Naive thymus-derived CD8-positive, alpha-beta T cell (primary cell): ENCODE data around the gene LONP2. TPM values are rescaled to one million over a fixed set of nuclear protein-coding genes. Genes with fewer than 3 reads are reported as not detected.
A peak's percentile ranks its signal among the peaks of the same experiment; 100 is the strongest.
"Not testable (repeated sequence)": the region's sequence is repeated elsewhere in the genome, so short reads cannot be mapped to it uniquely, and the experiment has no call there.

ENCODE experiments used
- ATAC-seq, 2 donors: fragments of 150-1000 bp; cut with Tn5 transposase in 1 of 2; sonication (Bioruptor Pico), chemical (Tn5 transposase) in 1 of 2; 1 replicate in 1 of 2; 2 replicates in 1 of 2; pipeline ENCODE4 v1.10.0; 2021; ENCODE audit warnings: mild to moderate bottlenecking in 2 of 2, moderate library complexity in 2 of 2
- POLR2A ChIA-PET: fragments of 350-600 bp; sonication (Branson Sonifier 250); formaldehyde crosslinking; loops from one replicate; lab custom pipeline; 2021; ENCODE audit warnings: antibody characterized with exemption; lab: Charles Lee
- DNase-seq, 10 donors: peaks; one replicate each; pipeline versions ENCODE4 v3.0.0 to v3.0.0-alpha.2; 2020 to 2022
- H3K27ac Mint-ChIP-seq, 10 donors: one replicate each; pipeline ENCODE4 v1.8.0; 2020 to 2022; ENCODE audit warnings: mild to moderate bottlenecking in 10 of 10, mixed read lengths in 10 of 10, moderate library complexity in 4 of 10, inconsistent platforms in 1 of 10
- H3K27me3 Mint-ChIP-seq, 5 donors: one replicate each; pipeline ENCODE4 v1.8.0; 2021 to 2022; ENCODE audit warnings: mixed read lengths in 5 of 5
- H3K36me3 Mint-ChIP-seq, 3 donors: one replicate each; pipeline ENCODE4 v1.8.0; 2020 to 2022; ENCODE audit warnings: mixed read lengths in 3 of 3, mild to moderate bottlenecking in 2 of 3, inconsistent platforms in 1 of 3
- H3K4me1 Mint-ChIP-seq, 4 donors: one replicate each; pipeline ENCODE4 v1.8.0; 2021 to 2022; ENCODE audit warnings: mixed read lengths in 4 of 4
- H3K4me3 Mint-ChIP-seq, 10 donors: one replicate each; pipeline ENCODE4 v1.8.0; 2020 to 2022; ENCODE audit warnings: mild to moderate bottlenecking in 10 of 10, mixed read lengths in 10 of 10, moderate library complexity in 6 of 10, inconsistent platforms in 1 of 10
- H3K9me3 Mint-ChIP-seq, 9 donors: one replicate each; pipeline ENCODE4 v1.8.0; 2020 to 2022; ENCODE audit warnings: mixed read lengths in 9 of 9, mild to moderate bottlenecking in 3 of 9, inconsistent platforms in 1 of 9, moderate library complexity in 1 of 9
- polyA plus RNA-seq, 3 donors: library from polyadenylated mRNA; unstranded; fragments of 300-500 nt; fragmentation: Illumina TruSeq; gene quantifications; one replicate each; pipeline ENCODE4 v1.2.3, GENCODE V29; 2021
- total RNA-seq, 8 experiments: library from RNA in 2 of 8; stranded (reverse) in 2 of 8; gene quantifications; one replicate each; pipeline ENCODE4 v1.2.3 and lab custom pipeline; 2021 to 2026

Gene LONP2
- total and polyA plus RNA-seq, 5 experiments from 2014 or later = 37.2 to 114 (median 44.5) TPM

GRCh38 chr16:48353565-48354163 is 109.6 kb downstream of the LONP2 start:
- H3K27me3 Mint-ChIP-seq = no peaks in the 10 kb centered on the region

DNA sequence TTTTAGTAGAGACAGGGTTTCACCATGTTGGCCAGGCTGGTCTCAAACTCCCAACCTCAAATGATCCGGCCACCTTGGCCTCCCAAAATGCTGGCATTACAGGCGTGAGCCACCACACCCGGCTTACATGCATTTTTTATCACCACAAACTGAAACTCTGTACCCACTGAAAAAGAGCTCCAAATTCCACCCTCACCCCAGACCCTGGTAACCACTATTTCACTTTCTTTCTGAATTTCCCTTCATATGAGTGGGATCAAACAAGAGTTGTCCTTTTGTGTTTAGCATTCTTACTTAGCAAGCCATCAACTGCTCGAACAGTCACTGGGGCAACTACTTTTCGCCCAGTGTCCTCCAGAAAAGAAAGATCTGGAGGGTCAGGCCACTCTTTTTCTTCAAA is 110.3 kb downstream of the LONP2 start:
- Mint-ChIP-seq H3K27ac (peak overlapping the region in 2 of 10 donors; percentile 52 to 59), H3K36me3 (peaks cover 0 to 58% (median 6%) of the 10 kb centered on the region in 3 donors), H3K4me1 (peaks cover 6 to 15% (median 9%) of the 10 kb centered on the region in 4 donors)
- H3K4me3 Mint-ChIP-seq, DNase-seq, ATAC-seq, H3K27me3 Mint-ChIP-seq, H3K9me3 Mint-ChIP-seq: not testable (repeated sequence)
- POLR2A ChIA-PET = interaction anchor here (0.6 to 1.9 kb wide), 5 partner anchors 12 to 892 kb away, joined by 3 to 11 read pairs (median 4); no protein-coding TSS in a partner anchor

More at GRCh38 chr16:48353565-48354163, 109.6 kb downstream of the LONP2 start:
- peak; percentile 97 to 98 for ATAC-seq
- Mint-ChIP-seq H3K4me3 (peak overlapping the region in 1 of 10 donors; percentile 20), H3K36me3 (peaks cover 0 to 64% (median 6%) of the 10 kb centered on the region in 3 donors), H3K27ac (peak overlapping the region; percentile 43 to 87 (median 71)), H3K9me3 (no peaks in the 10 kb centered on the region), H3K4me1 (peaks cover 6 to 15% (median 9%) of the 10 kb centered on the region in 4 donors)
- POLR2A ChIA-PET = interaction anchor here (0.6 to 1.9 kb wide), 9 partner anchors 12 to 891 kb away, joined by 3 to 11 read pairs (median 4); no protein-coding TSS in a partner anchor
- DNase-seq = peak; percentile 42 to 85 (median 69)

DNA sequence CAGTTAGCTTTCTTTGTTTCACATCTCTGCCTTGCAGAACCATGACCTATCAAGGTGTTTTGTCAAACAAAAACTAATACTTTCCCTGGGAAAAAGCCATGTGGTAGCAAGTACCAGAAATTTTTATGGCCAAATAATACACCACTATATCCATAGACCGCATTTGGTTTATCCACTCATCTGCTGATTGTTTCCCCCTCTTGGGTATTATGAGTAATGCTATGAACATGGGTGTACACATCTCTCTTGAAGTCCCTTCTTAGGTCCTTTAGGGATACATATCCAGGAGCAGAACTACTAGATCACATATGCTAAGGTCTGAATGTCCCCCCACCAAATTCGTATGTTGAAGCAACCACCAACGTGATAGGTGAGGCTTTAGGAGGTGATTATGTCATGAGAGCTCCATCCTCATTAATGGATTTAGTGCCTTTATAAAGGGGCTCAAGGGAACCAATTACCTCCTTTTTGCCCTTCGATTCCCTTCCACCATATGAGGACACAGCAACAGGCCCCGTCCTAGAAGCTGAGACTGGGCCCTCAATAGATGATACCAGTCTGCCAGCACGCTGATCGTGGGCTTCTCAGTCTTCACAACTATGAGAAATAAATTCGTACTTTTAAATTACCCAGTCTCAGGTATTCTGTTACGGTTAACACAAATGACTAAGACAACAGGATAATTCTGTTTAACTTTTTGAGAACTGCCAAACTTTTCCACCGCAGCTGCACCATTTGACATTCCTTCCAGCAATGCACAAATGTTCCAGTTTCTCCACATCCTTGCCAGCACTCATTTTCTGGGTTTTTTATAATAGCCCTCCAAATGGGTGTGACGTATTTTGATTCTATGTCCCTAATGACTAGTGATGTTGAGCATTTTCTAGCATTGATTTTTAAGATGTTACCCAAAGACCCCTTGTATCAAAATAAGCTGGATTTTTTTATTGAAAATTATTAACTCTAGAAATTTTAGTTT is 111.1 kb downstream of the LONP2 start:
- no peak for ATAC-seq
- H3K9me3 Mint-ChIP-seq = no peaks in the 10 kb centered on the region
- H3K27ac Mint-ChIP-seq = peak overlapping the region in 4 of 10 donors; percentile 2 to 63 (median 46)
- H3K36me3 Mint-ChIP-seq = peaks cover 0 to 52% (median 4%) of the 10 kb centered on the region in 3 donors
- no peak for DNase-seq
- H3K27me3 Mint-ChIP-seq = no peaks in the 10 kb centered on the region
- H3K4me1 Mint-ChIP-seq = peaks cover 6 to 15% (median 9%) of the 10 kb centered on the region in 4 donors
- no peak overlapping the region for H3K4me3 Mint-ChIP-seq
- POLR2A ChIA-PET = interaction anchor here (1.1 to 1.9 kb wide), 8 partner anchors 11 to 275 kb away, joined by 3 to 11 read pairs (median 4); no protein-coding TSS in a partner anchor

- H3K4me3 Mint-ChIP-seq = no peak overlapping the region
- no peak for ATAC-seq
Measured at GRCh38 chr16:48356633-48357376, 112.7 kb downstream of the LONP2 start.

DNA sequence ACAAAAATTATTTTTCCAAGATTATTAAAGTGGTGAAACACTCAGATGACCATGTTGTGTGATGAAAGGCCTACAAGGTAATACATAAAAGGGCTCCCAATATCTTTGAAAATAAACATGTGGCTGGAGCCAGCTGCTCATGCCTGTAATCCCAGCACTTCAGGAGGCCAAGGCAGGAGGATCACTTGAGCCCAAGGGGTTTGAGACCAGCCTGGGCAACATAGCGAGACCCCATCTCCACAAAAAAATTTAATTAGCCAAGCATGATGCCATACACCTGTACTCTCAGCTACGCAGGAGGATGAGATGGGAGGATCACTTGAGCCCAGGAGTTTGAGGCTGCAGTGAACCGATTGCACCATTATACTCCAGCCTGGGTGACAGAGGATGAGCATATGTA is 114.3 kb downstream of the LONP2 start:
- DNase-seq (no peak), ATAC-seq (no peak)
- Mint-ChIP-seq H3K27ac (peak overlapping the region in 4 of 10 donors; percentile 42 to 65 (median 55)), H3K27me3 (no peaks in the 10 kb centered on the region), H3K4me1 (peaks cover 9 to 23% (median 11%) of the 10 kb centered on the region in 4 donors), H3K36me3 (peaks cover 0 to 46% (median 0%) of the 10 kb centered on the region in 3 donors), H3K9me3 (no peaks in the 10 kb centered on the region), H3K4me3 (no peak overlapping the region)
- POLR2A ChIA-PET = no interaction called here

More at GRCh38 chr16:48356633-48357376, 112.7 kb downstream of the LONP2 start:
- Mint-ChIP-seq H3K27ac (peak overlapping the region in 7 of 10 donors; percentile 1 to 61 (median 37)), H3K27me3 (no peaks in the 10 kb centered on the region), H3K36me3 (peaks cover 0 to 44% (median 2%) of the 10 kb centered on the region in 3 donors), H3K9me3 (no peaks in the 10 kb centered on the region), H3K4me1 (peaks cover 6 to 18% (median 10%) of the 10 kb centered on the region in 4 donors)
- no peak for DNase-seq
- POLR2A ChIA-PET = interaction anchor here (1.2 to 1.4 kb wide), 3 partner anchors 9 to 274 kb away, joined by 4 to 7 read pairs (median 4); no protein-coding TSS in a partner anchor

DNA sequence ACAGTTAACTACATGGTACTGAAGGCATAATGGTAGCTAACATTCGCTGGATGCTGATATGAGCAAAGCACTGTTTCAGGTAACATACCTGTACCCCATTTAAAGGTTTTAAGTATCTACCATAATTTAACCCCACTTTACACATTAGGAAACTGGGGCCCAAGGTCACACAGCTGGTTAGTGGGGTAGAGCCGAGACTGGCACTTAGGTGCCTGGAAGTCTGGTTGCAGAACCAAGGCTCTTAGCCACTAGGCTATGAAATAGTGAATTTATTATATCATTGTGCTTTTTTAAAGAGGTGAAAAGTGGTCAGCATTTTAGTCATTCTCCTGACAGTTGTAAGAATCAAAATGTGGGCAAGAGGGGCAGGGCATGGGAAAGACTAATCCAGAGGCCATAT is 115.9 kb downstream of the LONP2 start:
- POLR2A ChIA-PET = interaction anchor here (0.7 kb wide), 1 partner anchor 71 kb away, joined by 3 read pairs; no protein-coding TSS in a partner anchor
- no peak for ATAC-seq
- Mint-ChIP-seq H3K9me3 (no peaks in the 10 kb centered on the region), H3K27me3 (no peaks in the 10 kb centered on the region), H3K27ac (peak overlapping the region in 2 of 10 donors; percentile 9 to 32), H3K36me3 (peaks cover 0 to 36% (median 0%) of the 10 kb centered on the region in 3 donors), H3K4me1 (peaks cover 7 to 20% (median 11%) of the 10 kb centered on the region in 4 donors), H3K4me3 (no peak overlapping the region)
- no peak for DNase-seq

DNA sequence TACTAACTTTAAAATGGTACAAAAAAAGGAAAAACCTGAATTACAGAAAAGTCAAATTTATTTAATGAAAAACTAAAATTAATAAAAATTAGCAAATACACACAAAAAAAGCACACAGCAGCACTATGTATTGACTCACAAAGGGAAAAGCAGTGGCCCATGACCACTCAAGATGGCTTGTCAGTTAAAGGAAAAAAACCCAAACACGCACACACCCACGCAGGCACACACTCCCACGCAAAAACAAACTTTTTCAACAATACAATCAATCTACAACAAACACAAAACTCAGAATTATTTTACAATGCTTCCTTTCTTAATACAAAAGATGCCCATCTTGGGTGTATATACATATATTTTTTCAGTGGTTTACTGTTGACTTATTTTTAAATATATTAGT is 116.9 kb downstream of the LONP2 start:
- H3K4me3 Mint-ChIP-seq = no peak overlapping the region
- DNase-seq (no peak), ATAC-seq (no peak)
- H3K36me3 Mint-ChIP-seq = peaks cover 0 to 32% (median 0%) of the 10 kb centered on the region in 3 donors
- no peaks in the 10 kb centered on the region for H3K27me3 Mint-ChIP-seq
- POLR2A ChIA-PET = interaction anchor here (0.6 to 0.8 kb wide), 2 partner anchors 48 to 171 kb away, joined by 4 to 5 read pairs; no protein-coding TSS in a partner anchor
- peaks cover 9 to 27% (median 19%) of the 10 kb centered on the region in 4 donors for H3K4me1 Mint-ChIP-seq
- peak overlapping the region in 1 of 10 donors; percentile 29 for H3K27ac Mint-ChIP-seq
- H3K9me3 Mint-ChIP-seq = no peaks in the 10 kb centered on the region

DNA sequence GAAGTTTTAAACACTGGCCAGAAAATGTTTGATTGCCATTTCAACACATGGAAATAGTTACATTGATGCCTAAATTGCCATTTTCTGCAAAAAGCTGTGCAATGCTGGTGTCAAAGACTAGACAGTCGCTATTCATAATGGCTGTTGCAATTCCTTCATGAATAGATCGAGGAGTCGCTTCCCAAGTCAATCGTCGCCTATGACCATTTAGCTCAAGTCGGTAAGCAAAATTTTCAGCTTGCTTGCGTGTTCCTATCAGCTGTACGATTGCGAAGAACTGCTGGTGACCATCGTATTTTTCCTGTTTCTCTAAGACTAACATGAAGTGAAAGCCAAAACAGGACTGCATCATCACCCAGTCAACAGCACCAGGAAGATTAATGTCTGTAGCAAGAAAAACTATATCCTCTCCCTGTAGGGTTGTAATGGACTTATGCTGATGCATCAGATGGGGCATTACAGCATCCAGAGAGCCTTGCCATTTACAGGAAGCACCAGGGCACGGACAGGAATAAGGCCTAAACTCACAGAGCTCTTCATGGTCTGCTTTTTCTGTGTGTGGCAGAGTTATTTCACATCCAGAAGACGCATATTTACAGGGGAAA is 117.5 kb downstream of the LONP2 start:
- POLR2A ChIA-PET = no interaction called here
- Mint-ChIP-seq H3K27ac (no peak overlapping the region), H3K9me3 (no peaks in the 10 kb centered on the region), H3K36me3 (peaks cover 0 to 32% (median 0%) of the 10 kb centered on the region in 3 donors), H3K4me1 (peaks cover 13 to 33% (median 25%) of the 10 kb centered on the region in 4 donors), H3K27me3 (no peaks in the 10 kb centered on the region), H3K4me3 (no peak overlapping the region)
- DNase-seq = no peak
- ATAC-seq = no peak

- peak overlapping the region; percentile 16 to 97 (median 82) for H3K27ac Mint-ChIP-seq
- ATAC-seq = no peak
- H3K4me3 Mint-ChIP-seq = peak overlapping the region; percentile 50 to 96 (median 88)
- H3K27me3 Mint-ChIP-seq = no peaks in the 10 kb centered on the region
- peaks cover 0 to 16% (median 0%) of the 10 kb centered on the region in 3 donors for H3K36me3 Mint-ChIP-seq
- DNase-seq = no peak
- POLR2A ChIA-PET = interaction anchor here (0.5 to 2.0 kb wide), 4 partner anchors 15 to 258 kb away, joined by 3 to 11 read pairs (median 6); no protein-coding TSS in a partner anchor
- no peaks in the 10 kb centered on the region for H3K9me3 Mint-ChIP-seq
- peaks cover 21 to 50% (median 37%) of the 10 kb centered on the region in 4 donors for H3K4me1 Mint-ChIP-seq
Measured at GRCh38 chr16:48365025-48365600, 121.0 kb downstream of the LONP2 start.

- Mint-ChIP-seq H3K9me3 (no peaks in the 10 kb centered on the region), H3K36me3 (peaks cover 0 to 16% (median 0%) of the 10 kb centered on the region in 3 donors), H3K27ac (peak overlapping the region; percentile 89 to 99 (median 94)), H3K4me1 (peaks cover 23 to 50% (median 38%) of the 10 kb centered on the region in 4 donors), H3K27me3 (no peaks in the 10 kb centered on the region), H3K4me3 (peak overlapping the region; percentile 87 to 96 (median 90))
- POLR2A ChIA-PET = interaction anchor here (0.5 to 2.2 kb wide), 13 partner anchors 10 to 1392 kb away, joined by 3 to 17 read pairs (median 5); partner anchors contain the start of genes DNAJA2, N4BP1 and SIAH1
- ATAC-seq (peak; percentile 85 to 93), DNase-seq (peak; percentile 56 to 83 (median 71))
Measured at GRCh38 chr16:48365601-48366164, 121.6 kb downstream of the LONP2 start.
